Measurements from ENCODE around the gene SP7. TPM values are rescaled to one million over a fixed set of nuclear protein-coding genes. Genes with fewer than 3 reads are reported as not detected.

Gene SP7
- total RNA-seq, 1 experiment from 2014 or later, result not detected

DNA sequence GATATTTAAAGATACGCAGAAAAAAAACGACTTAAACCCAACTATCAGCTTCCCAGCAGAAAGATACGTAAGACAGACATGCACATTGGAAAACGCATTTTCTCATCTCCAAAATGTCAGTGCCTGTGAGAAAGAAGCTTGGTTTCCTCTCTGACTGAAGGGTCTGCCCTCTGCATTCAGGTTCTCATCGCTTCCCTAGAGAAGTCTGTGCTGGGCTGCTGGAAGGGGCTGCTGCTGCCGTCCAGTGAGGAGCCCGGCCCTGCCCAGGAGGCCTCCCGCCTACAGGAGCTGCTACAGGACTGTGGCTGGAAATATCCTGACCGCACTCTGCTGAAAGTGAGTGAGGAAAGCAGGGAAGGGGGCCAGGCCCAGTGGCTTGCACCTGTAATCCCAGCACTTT, 45.5 kb downstream of the SP7 start:
- BruUV-seq (replicated peaks), result no TSS peak
- TF ChIP-seq, protein P1, sequence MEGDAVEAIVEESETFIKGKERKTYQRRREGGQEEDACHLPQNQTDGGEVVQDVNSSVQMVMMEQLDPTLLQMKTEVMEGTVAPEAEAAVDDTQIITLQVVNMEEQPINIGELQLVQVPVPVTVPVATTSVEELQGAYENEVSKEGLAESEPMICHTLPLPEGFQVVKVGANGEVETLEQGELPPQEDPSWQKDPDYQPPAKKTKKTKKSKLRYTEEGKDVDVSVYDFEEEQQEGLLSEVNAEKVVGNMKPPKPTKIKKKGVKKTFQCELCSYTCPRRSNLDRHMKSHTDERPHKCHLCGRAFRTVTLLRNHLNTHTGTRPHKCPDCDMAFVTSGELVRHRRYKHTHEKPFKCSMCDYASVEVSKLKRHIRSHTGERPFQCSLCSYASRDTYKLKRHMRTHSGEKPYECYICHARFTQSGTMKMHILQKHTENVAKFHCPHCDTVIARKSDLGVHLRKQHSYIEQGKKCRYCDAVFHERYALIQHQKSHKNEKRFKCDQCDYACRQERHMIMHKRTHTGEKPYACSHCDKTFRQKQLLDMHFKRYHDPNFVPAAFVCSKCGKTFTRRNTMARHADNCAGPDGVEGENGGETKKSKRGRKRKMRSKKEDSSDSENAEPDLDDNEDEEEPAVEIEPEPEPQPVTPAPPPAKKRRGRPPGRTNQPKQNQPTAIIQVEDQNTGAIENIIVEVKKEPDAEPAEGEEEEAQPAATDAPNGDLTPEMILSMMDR (IDR thresholded peaks at IDR 0.05; ENCODE audit: insufficient read depth in 1 of 2, low read depth in 1 of 2, low read length in 1 of 2, severe bottlenecking in 1 of 2, unreplicated experiment in 1 of 2), result no peak
- Histone ChIP-seq H3K9me3 (no peaks in the 10 kb centered on the region), H3K4me1 (no peaks in the 10 kb centered on the region), H3K36me3 (ENCODE audit: control insufficient read depth, insufficient read depth, low read length) (peaks cover 2% of the 10 kb centered on the region; the same call in 1 of the 2 replicates), H3K27me3 (replicated peaks; ENCODE audit: control insufficient read depth, insufficient read depth, low read length) (no peaks in the 10 kb centered on the region), H3K4me3 (ENCODE audit: low read depth, low read length) (no peak overlapping the region)
- no peak for DNase-seq
- no peak overlapping the region for H3K4me3 Mint-ChIP-seq (ENCODE audit: unreplicated experiment)
- H3K27ac Mint-ChIP-seq (ENCODE audit: unreplicated experiment), result no peak overlapping the region
- ChIA-PET POLR2A (no interaction called here), CTCF (interaction anchor here (0.6 to 4.8 kb wide), 5 partner anchors 31 to 929 kb away, joined by 3 to 41 read pairs (median 3); partner anchors contain the start of gene AAAS)
- H3K27me3 Mint-ChIP-seq (ENCODE audit: insufficient read depth, unreplicated experiment), result no peaks in the 10 kb centered on the region
- peaks cover 17% of the 10 kb centered on the region for H3K36me3 Mint-ChIP-seq (ENCODE audit: insufficient read depth, unreplicated experiment)
- H3K9me3 Mint-ChIP-seq (ENCODE audit: unreplicated experiment), result no peaks in the 10 kb centered on the region
- intact Hi-C loops (cut with micrococcal nuclease; ENCODE audit: unreplicated experiment), result no loop called here
- no peaks in the 10 kb centered on the region for H3K4me1 Mint-ChIP-seq (ENCODE audit: low read depth, unreplicated experiment)

DNA sequence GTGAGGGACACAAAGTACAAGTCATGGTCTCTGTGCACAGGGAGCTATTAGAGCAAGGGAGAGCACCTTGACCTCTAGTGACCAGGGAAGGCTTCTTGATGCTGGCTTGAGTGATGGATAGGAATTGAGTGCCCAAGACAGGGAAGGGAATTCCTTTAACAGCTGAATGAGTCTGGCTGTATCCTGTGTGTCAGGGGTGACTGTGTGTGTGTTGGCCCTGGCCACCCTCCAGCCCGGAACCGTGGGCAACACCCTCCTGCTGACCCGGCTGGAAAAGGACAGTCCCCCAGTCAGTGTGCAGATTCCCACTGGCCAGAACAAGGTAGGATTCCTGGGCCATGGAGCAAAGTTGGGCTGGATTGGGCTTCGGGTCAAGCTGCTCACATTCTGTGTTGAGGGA, 46.3 kb downstream of the SP7 start:
- TF ChIP-seq, protein P1 (IDR thresholded peaks at IDR 0.05; ENCODE audit: insufficient read depth in 1 of 2, low read depth in 1 of 2, low read length in 1 of 2, severe bottlenecking in 1 of 2, unreplicated experiment in 1 of 2), result no peak
- DNase-seq, result no peak
- Histone ChIP-seq H3K36me3 (ENCODE audit: control insufficient read depth, insufficient read depth, low read length) (peaks cover 2% of the 10 kb centered on the region; the same call in 1 of the 2 replicates), H3K4me3 (ENCODE audit: low read depth, low read length) (no peak overlapping the region), H3K4me1 (no peaks in the 10 kb centered on the region), H3K9me3 (no peaks in the 10 kb centered on the region), H3K27me3 (replicated peaks; ENCODE audit: control insufficient read depth, insufficient read depth, low read length) (no peaks in the 10 kb centered on the region)
- no TSS peak for BruUV-seq (replicated peaks)
- H3K27ac Mint-ChIP-seq (ENCODE audit: unreplicated experiment), result no peak overlapping the region
- intact Hi-C loops (cut with micrococcal nuclease; ENCODE audit: unreplicated experiment), result no loop called here
- H3K4me3 Mint-ChIP-seq (ENCODE audit: unreplicated experiment), result no peak overlapping the region
- H3K27me3 Mint-ChIP-seq (ENCODE audit: insufficient read depth, unreplicated experiment), result no peaks in the 10 kb centered on the region
- ChIA-PET CTCF (interaction anchor here (4.8 kb wide), 1 partner anchor 77 kb away, joined by 41 read pairs; no protein-coding TSS in a partner anchor), POLR2A (no interaction called here)
- H3K9me3 Mint-ChIP-seq (ENCODE audit: unreplicated experiment), result no peaks in the 10 kb centered on the region
- H3K4me1 Mint-ChIP-seq (ENCODE audit: low read depth, unreplicated experiment), result no peaks in the 10 kb centered on the region
- peaks cover 19% of the 10 kb centered on the region for H3K36me3 Mint-ChIP-seq (ENCODE audit: insufficient read depth, unreplicated experiment)

DNA sequence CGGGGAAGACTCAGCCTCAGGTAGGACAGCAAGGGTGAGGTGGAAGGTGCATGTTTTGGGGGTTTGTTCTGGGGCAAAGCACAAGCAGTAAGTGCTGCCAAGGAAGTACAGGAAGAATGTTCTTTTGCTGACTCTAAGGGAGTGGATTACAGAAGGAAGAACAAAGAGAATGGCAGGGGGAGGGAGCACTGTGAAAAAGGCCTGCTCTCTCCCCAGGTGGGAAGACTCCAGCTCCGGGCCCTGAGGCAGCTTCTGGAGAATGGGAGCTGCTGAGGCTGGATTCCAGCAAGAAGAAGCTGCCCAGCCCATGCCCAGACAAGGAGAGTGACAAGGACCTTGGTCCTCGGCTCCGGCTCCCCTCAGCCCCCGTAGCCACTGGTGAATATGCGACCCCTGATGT, 47.8 kb downstream of the SP7 start:
- peaks cover 2% of the 10 kb centered on the region; the same call in 1 of the 2 replicates for H3K36me3 ChIP-seq (ENCODE audit: control insufficient read depth, insufficient read depth, low read length)
- no peaks in the 10 kb centered on the region for H3K9me3 ChIP-seq
- H3K27me3 ChIP-seq (replicated peaks; ENCODE audit: control insufficient read depth, insufficient read depth, low read length), result no peaks in the 10 kb centered on the region
- Mint-ChIP-seq H3K4me3 (ENCODE audit: unreplicated experiment) (no peak overlapping the region), H3K27me3 (ENCODE audit: insufficient read depth, unreplicated experiment) (no peaks in the 10 kb centered on the region), H3K36me3 (ENCODE audit: insufficient read depth, unreplicated experiment) (peaks cover 20% of the 10 kb centered on the region), H3K4me1 (ENCODE audit: low read depth, unreplicated experiment) (no peaks in the 10 kb centered on the region), H3K27ac (ENCODE audit: unreplicated experiment) (no peak overlapping the region), H3K9me3 (ENCODE audit: unreplicated experiment) (no peaks in the 10 kb centered on the region)
- no peak for DNase-seq
- CTCF ChIA-PET, result interaction anchor here (0.5 to 4.8 kb wide), 6 partner anchors 33 to 108 kb away, joined by 3 to 41 read pairs (median 4); partner anchors contain the start of genes AAAS, CSAD and ZNF740
- TF ChIP-seq, protein P1 (IDR thresholded peaks at IDR 0.05; ENCODE audit: insufficient read depth in 1 of 2, low read depth in 1 of 2, low read length in 1 of 2, severe bottlenecking in 1 of 2, unreplicated experiment in 1 of 2), result no peak
- no TSS peak for BruUV-seq (replicated peaks)
- POLR2A ChIA-PET, result no interaction called here
- no peak overlapping the region for H3K4me3 ChIP-seq (ENCODE audit: low read depth, low read length)
- intact Hi-C loops (cut with micrococcal nuclease; ENCODE audit: unreplicated experiment), result no loop called here
- no peaks in the 10 kb centered on the region for H3K4me1 ChIP-seq

Data from Caco-2 (cell line).